Thyroid gland (tissue), 4 donors: Measurements from ENCODE around the gene PIP4K2B.

Source experiments
- CTCF ChIP-seq, 6 experiments: fragments of 200-600 bp in 3 of 6; fragments of 450-650 bp in 3 of 6; sonication (generic) in 3 of 6; IDR thresholded peaks; one replicate each; pipeline ENCODE4 v1.5.1; 2016 to 2019; ENCODE audit warnings: antibody characterized with exemption in 6 of 6, mild to moderate bottlenecking in 2 of 6, inconsistent platforms in 1 of 6, moderate library complexity in 1 of 6
- POLR2A ChIP-seq, 2 donors: fragments of 450-650 bp; IDR thresholded peaks; one replicate each; pipeline ENCODE4 v1.6.1; 2017; ENCODE audit warnings: antibody characterized with exemption in 2 of 2, mild to moderate bottlenecking in 2 of 2, moderate library complexity in 1 of 2

- TF ChIP-seq CTCF (IDR thresholded peaks at IDR 0.05) (no peak), POLR2A (IDR thresholded peaks at IDR 0.05) (no peak)
These were observed 79.9 kb downstream of the PIP4K2B start for GRCh38 chr17:38719289-38719942.
